ENCODE results near the gene PRRG4.

DNA sequence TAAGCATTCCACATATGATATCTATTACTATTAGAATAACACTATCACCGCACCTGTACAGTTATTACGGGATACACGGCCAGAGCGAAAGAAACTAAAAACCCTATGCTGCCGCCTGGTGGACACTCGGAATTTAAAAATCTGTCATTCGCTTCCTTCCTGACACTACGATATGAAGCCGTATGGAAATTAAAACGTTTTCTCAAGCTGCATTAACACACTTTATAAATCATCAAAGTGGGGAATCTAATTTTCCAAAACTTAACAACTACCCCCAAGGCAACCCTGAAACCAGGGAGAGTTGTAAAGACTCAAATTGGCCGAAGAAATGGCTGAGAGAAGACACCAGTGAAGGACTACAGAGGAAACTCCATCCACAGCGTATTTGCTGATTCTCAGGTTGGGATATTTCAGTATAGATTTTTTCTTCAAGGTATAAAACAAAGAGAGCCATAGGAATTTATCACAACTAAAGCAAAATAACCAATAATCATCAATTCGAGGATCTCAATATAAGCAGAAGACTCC, 36.7 kb upstream of the PRRG4 start:
- TF ChIP-seq POLR2AphosphoS5 (IDR thresholded peaks at IDR 0.05): no peak
- TF ChIP-seq, protein P1, sequence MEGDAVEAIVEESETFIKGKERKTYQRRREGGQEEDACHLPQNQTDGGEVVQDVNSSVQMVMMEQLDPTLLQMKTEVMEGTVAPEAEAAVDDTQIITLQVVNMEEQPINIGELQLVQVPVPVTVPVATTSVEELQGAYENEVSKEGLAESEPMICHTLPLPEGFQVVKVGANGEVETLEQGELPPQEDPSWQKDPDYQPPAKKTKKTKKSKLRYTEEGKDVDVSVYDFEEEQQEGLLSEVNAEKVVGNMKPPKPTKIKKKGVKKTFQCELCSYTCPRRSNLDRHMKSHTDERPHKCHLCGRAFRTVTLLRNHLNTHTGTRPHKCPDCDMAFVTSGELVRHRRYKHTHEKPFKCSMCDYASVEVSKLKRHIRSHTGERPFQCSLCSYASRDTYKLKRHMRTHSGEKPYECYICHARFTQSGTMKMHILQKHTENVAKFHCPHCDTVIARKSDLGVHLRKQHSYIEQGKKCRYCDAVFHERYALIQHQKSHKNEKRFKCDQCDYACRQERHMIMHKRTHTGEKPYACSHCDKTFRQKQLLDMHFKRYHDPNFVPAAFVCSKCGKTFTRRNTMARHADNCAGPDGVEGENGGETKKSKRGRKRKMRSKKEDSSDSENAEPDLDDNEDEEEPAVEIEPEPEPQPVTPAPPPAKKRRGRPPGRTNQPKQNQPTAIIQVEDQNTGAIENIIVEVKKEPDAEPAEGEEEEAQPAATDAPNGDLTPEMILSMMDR (IDR thresholded peaks at IDR 0.05): peak; percentile 55 to 77 (median 60)
- TF ChIP-seq EP300 (IDR thresholded peaks at IDR 0.05): no peak
- no peak for TF ChIP-seq POLR2A (IDR thresholded peaks at IDR 0.05)
